ENCODE measurements around the gene AP1M1.

AP1M1 gene

GRCh38 chr19:16207490-16208025 lies 9.8 kb downstream of the AP1M1 start:
- no peak for DNase-seq (ENCODE audit: low read depth)

GRCh38 chr19:16208064-16208759 lies 10.5 kb downstream of the AP1M1 start:
- DNase-seq (ENCODE audit: low read depth), result no peak

GRCh38 chr19:16208847-16209665 lies 11.3 kb downstream of the AP1M1 start:
- no peak for DNase-seq (ENCODE audit: low read depth)

- no peak for DNase-seq (ENCODE audit: low read depth)
These were observed 12.5 kb downstream of the AP1M1 start for GRCh38 chr19:16210168-16210567.

GRCh38 chr19:16213076-16213475 lies 15.4 kb downstream of the AP1M1 start:
- DNase-seq (ENCODE audit: low read depth), result no peak

- peak; percentile 28 for DNase-seq (ENCODE audit: low read depth)
These were observed 19.3 kb downstream of the AP1M1 start for GRCh38 chr19:16216744-16217670.

- no peak for DNase-seq (ENCODE audit: low read depth)
These were observed 20.2 kb downstream of the AP1M1 start for GRCh38 chr19:16217716-16218451.

- DNase-seq (ENCODE audit: low read depth), result no peak
These were observed 21.1 kb downstream of the AP1M1 start for GRCh38 chr19:16218851-16219250.

- no peak for DNase-seq (ENCODE audit: low read depth)
These were observed 25.1 kb downstream of the AP1M1 start for GRCh38 chr19:16222806-16223205.

GRCh38 chr19:16223746-16224145 lies 26.0 kb downstream of the AP1M1 start:
- DNase-seq (ENCODE audit: low read depth), result no peak

GRCh38 chr19:16224293-16225045 lies 26.8 kb downstream of the AP1M1 start:
- DNase-seq (ENCODE audit: low read depth), result no peak

GRCh38 chr19:16225279-16226183 lies 27.8 kb downstream of the AP1M1 start:
- no peak for DNase-seq (ENCODE audit: low read depth)

GRCh38 chr19:16226184-16226591 lies 28.5 kb downstream of the AP1M1 start:
- DNase-seq (ENCODE audit: low read depth), result no peak

GRCh38 chr19:16226878-16227836 lies 29.4 kb downstream of the AP1M1 start:
- DNase-seq (ENCODE audit: low read depth), result no peak

- DNase-seq (ENCODE audit: low read depth), result no peak
These were observed 30.3 kb downstream of the AP1M1 start for GRCh38 chr19:16227837-16228636.

- DNase-seq (ENCODE audit: low read depth), result no peak
These were observed 31.1 kb downstream of the AP1M1 start for GRCh38 chr19:16228637-16229321.

- no peak for DNase-seq (ENCODE audit: low read depth)
These were observed 31.6 kb downstream of the AP1M1 start for GRCh38 chr19:16229322-16229641.
